HEK293 (cell line): ENCODE measurements around the gene CTR9.

Experiments used
- CTCF ChIA-PET: fragments of 350-600 bp; formaldehyde crosslinking; extraction: SDS; loops from one replicate; lab custom pipeline; 2021; ENCODE audit warnings: antibody characterized with exemption; lab: Yijun Ruan, JAX
- POLR2A ChIA-PET: fragments of 300-600 bp; formaldehyde crosslinking; extraction: SDS; loops from one replicate; lab custom pipeline; 2020; ENCODE audit warnings: antibody characterized with exemption, inconsistent platforms; lab: Yijun Ruan, JAX
- H3K27ac ChIP-seq: fragments of 200-500 bp; sonication (Bioruptor generic); 2 replicates; pipeline ENCODE4 v1.5.1; 2014; ENCODE audit warnings: low read depth, low read length, control low read depth, inconsistent platforms; ENCODE audit errors: extremely low read depth
- H3K36me3 ChIP-seq, 2 experiments: fragments of 200-500 bp in 1 of 2; sonication (Bioruptor generic) in 1 of 2; 1 replicate in 1 of 2; 2 replicates in 1 of 2; pipeline ENCODE4 v1.5.1; 2014 to 2017; ENCODE audit warnings: inconsistent platforms in 2 of 2, low read length in 2 of 2; ENCODE audit not compliant: control insufficient read depth in 2 of 2, insufficient read depth in 1 of 2
- H3K4me1 ChIP-seq: fragments of 200-500 bp; sonication (Bioruptor generic); 2 replicates; pipeline ENCODE4 v1.5.1; 2014; ENCODE audit warnings: mild to moderate bottlenecking, low read length, inconsistent platforms; ENCODE audit not compliant: control insufficient read depth, insufficient read depth
- H3K4me3 ChIP-seq: 2 replicates; pipeline ENCODE4 v1.5.1; 2011; ENCODE audit warnings: low read depth, mild to moderate bottlenecking, control low read depth, low read length, moderate library complexity
- H3K9me3 ChIP-seq: fragments of 200-500 bp; sonication (Bioruptor generic); 2 replicates; pipeline ENCODE4 v1.5.1; 2014; ENCODE audit warnings: low read depth, low read length, inconsistent platforms; ENCODE audit not compliant: control insufficient read depth, insufficient read depth
- INSM2 ChIP-seq: fragments of 450-650 bp; formaldehyde crosslinking; IDR thresholded peaks from 2 replicates; pipeline ENCODE4 v1.5.1; 2016; ENCODE audit warnings: missing biosample characterization, missing genetic modification characterization
- MEIS1 ChIP-seq: sonication (generic); formaldehyde crosslinking; IDR thresholded peaks from 2 replicates; pipeline ENCODE4 v1.8.1; 2022; ENCODE audit warnings: missing genetic modification reagents, mild to moderate bottlenecking, borderline replicate concordance
- PRDM1 ChIP-seq: fragments of 450-650 bp; formaldehyde crosslinking; IDR thresholded peaks from 2 replicates; pipeline ENCODE4; 2016; ENCODE audit warnings: missing biosample characterization, missing genetic modification characterization
- PRDM6 ChIP-seq: fragments of 450-650 bp; formaldehyde crosslinking; IDR thresholded peaks from 2 replicates; pipeline ENCODE4 v1.5.1; 2017; ENCODE audit warnings: missing biosample characterization, missing genetic modification characterization
- SETDB1 ChIP-seq: IDR thresholded peaks from one replicate; pipeline ENCODE4 v1.6.1; 2017; ENCODE audit warnings: mild to moderate bottlenecking, low read length, moderate library complexity, mixed read lengths; ENCODE audit not compliant: insufficient read length
- ZBTB7A ChIP-seq: fragments of 450-650 bp; formaldehyde crosslinking; IDR thresholded peaks from 2 replicates; pipeline ENCODE4 v1.5.1; 2016; ENCODE audit warnings: low read depth, missing biosample characterization, missing genetic modification characterization
- ZFP69B ChIP-seq: fragments of 450-650 bp; formaldehyde crosslinking; IDR thresholded peaks from 2 replicates; pipeline ENCODE4 v1.5.1; 2016; ENCODE audit warnings: missing biosample characterization, missing genetic modification characterization
- ZNF133 ChIP-seq: fragments of 450-650 bp; formaldehyde crosslinking; IDR thresholded peaks from 2 replicates; pipeline ENCODE4 v1.5.1; 2016; ENCODE audit warnings: missing biosample characterization, missing genetic modification characterization
- ZNF138 ChIP-seq: fragments of 450-650 bp; formaldehyde crosslinking; IDR thresholded peaks from 2 replicates; pipeline ENCODE4 v1.5.1; 2016; ENCODE audit warnings: missing biosample characterization, missing genetic modification characterization, borderline replicate concordance
- ZNF175 ChIP-seq: fragments of 450-650 bp; formaldehyde crosslinking; IDR thresholded peaks from 2 replicates; pipeline ENCODE4 v1.5.1; 2016; ENCODE audit warnings: missing biosample characterization, missing genetic modification characterization
- ZNF23 ChIP-seq: fragments of 450-650 bp; formaldehyde crosslinking; IDR thresholded peaks from 2 replicates; pipeline ENCODE4 v1.5.1; 2016; ENCODE audit warnings: missing biosample characterization, missing genetic modification characterization, borderline replicate concordance
- ZNF302 ChIP-seq: fragments of 450-650 bp; formaldehyde crosslinking; IDR thresholded peaks from 2 replicates; pipeline ENCODE4 v1.5.1; 2016; ENCODE audit warnings: missing biosample characterization, missing genetic modification characterization, low read depth
- ZNF335 ChIP-seq: fragments of 450-650 bp; formaldehyde crosslinking; conservative IDR thresholded peaks from 2 replicates; pipeline ENCODE4 v1.5.1; 2016; ENCODE audit warnings: missing biosample characterization, missing genetic modification characterization
- ZNF362 ChIP-seq: fragments of 450-650 bp; formaldehyde crosslinking; IDR thresholded peaks from 2 replicates; pipeline ENCODE4 v1.5.1; 2016; ENCODE audit warnings: missing biosample characterization, missing genetic modification characterization
- ZNF501 ChIP-seq: fragments of 450-650 bp; formaldehyde crosslinking; IDR thresholded peaks from 2 replicates; pipeline ENCODE4 v1.5.1; 2016; ENCODE audit warnings: missing biosample characterization, missing genetic modification characterization
- ZNF521 ChIP-seq: fragments of 450-650 bp; formaldehyde crosslinking; IDR thresholded peaks from 2 replicates; pipeline ENCODE4 v1.5.1; 2017; ENCODE audit warnings: missing biosample characterization, mild to moderate bottlenecking, missing genetic modification characterization
- ZNF571 ChIP-seq: fragments of 450-650 bp; formaldehyde crosslinking; IDR thresholded peaks from 2 replicates; pipeline ENCODE4 v1.5.0; 2017; ENCODE audit warnings: missing biosample characterization, missing genetic modification characterization
- ZNF623 ChIP-seq: fragments of 450-650 bp; formaldehyde crosslinking; IDR thresholded peaks from 2 replicates; pipeline ENCODE4 v1.5.1; 2016; ENCODE audit warnings: missing biosample characterization, missing genetic modification characterization
- ZNF830 ChIP-seq: fragments of 450-650 bp; IDR thresholded peaks from 2 replicates; pipeline ENCODE4 v1.5.0; 2018; ENCODE audit warnings: missing biosample characterization, missing genetic modification characterization, low read depth, mild to moderate bottlenecking, moderate library complexity

Gene CTR9

GRCh38 chr11:10744206-10744605, 6.8 kb upstream of the CTR9 start (continued):
- TF ChIP-seq ZFP69B (tag by site-specific recombination) (no peak), ZNF362 (no peak), ZNF521 (tag by site-specific recombination) (no peak), ZNF335 (tag by site-specific recombination) (no peak), ZNF302 (no peak)

- H3K9me3 ChIP-seq, result no peaks in the 10 kb centered on the region
- H3K36me3 ChIP-seq, result no peaks in the 10 kb centered on the region
- POLR2A ChIA-PET, result no interaction called here
- H3K27ac ChIP-seq, result no peak overlapping the region
- CTCF ChIA-PET, result interaction anchor here (1.1 kb wide), 1 partner anchor 9 kb away, joined by 3 read pairs; no protein-coding TSS in a partner anchor
- H3K4me3 ChIP-seq, result no peak overlapping the region
- TF ChIP-seq ZNF138 (tag by site-specific recombination) (no peak), ZNF133 (tag by site-specific recombination) (no peak), PRDM1 (tag by site-specific recombination) (no peak), ZBTB7A (tag by site-specific recombination) (no peak), INSM2 (tag by site-specific recombination) (no peak), ZNF830 (tag by site-specific recombination) (no peak), ZNF175 (tag by site-specific recombination) (no peak), ZNF623 (tag by site-specific recombination) (no peak), ZNF521 (tag by site-specific recombination) (no peak), ZNF501 (tag by site-specific recombination) (no peak)
- no peaks in the 10 kb centered on the region for H3K4me1 ChIP-seq
These were observed 4.2 kb upstream of the CTR9 start for GRCh38 chr11:10746871-10747270.

DNA sequence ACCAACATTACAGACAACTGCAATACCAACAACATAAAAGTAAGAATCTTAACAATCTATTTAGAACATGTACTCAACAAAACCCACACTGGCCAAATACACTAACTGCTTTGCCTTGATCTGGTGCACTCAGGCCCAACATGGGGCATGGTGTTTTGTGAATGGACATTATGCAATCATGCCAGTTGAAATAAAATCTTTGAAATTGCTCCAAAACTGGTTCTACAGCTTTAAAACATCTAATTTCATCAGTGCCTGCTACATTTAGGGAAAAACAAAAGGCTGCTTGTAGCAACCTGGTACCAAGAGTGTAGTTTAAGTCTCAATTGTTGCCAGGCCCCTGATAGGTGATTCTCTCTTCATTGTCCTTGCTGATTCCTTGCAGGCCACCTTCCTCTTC, 3.3 kb upstream of the CTR9 start:
- Histone ChIP-seq H3K27ac (no peak overlapping the region), H3K36me3 (peaks cover 0 to 3% of the 10 kb centered on the region in 2 experiments; a peak in 1 of 3 replicates), H3K9me3 (no peaks in the 10 kb centered on the region), H3K4me1 (no peaks in the 10 kb centered on the region), H3K4me3 (no peak overlapping the region)
- TF ChIP-seq SETDB1 (no peak), ZNF571 (tag by site-specific recombination) (no peak), ZNF23 (tag by site-specific recombination) (no peak), MEIS1 (CRISPR knock-in tag) (no peak), PRDM6 (tag by site-specific recombination) (no peak)
- POLR2A ChIA-PET, result interaction anchor here (0.8 kb wide), 1 partner anchor 61 kb away, joined by 3 read pairs; the partner anchor contains the start of gene EIF4G2
- CTCF ChIA-PET, result no interaction called here
